CD8-positive, alpha-beta memory T cell (primary cell): ENCODE data around the gene LAMA3. TPM values are rescaled to one million over a fixed set of nuclear protein-coding genes. Genes with fewer than 3 reads are reported as not detected.

ENCODE experiments used
- CTCF ChIA-PET: fragments of 350-600 bp; sonication (Branson Sonifier 250); formaldehyde crosslinking; loops from one replicate; lab custom pipeline; 2021; ENCODE audit warnings: antibody characterized with exemption; lab: Charles Lee
- POLR2A ChIA-PET: fragments of 350-600 bp; sonication (Branson Sonifier 250); formaldehyde crosslinking; loops from one replicate; lab custom pipeline; 2021; ENCODE audit warnings: antibody characterized with exemption; lab: Charles Lee
- DNase-seq, 5 donors: peaks; one replicate each; pipeline versions ENCODE4 v3.0.0 to v3.0.0-alpha.2; 2020 to 2022; ENCODE audit warnings: mixed read lengths in 1 of 5
- H3K27ac ChIP-seq: one replicate; pipeline ENCODE4 v1.7.0; 2013; ENCODE audit warnings: low read depth, mild to moderate bottlenecking, low read length, moderate library complexity
- H3K27me3 ChIP-seq: 2 replicates; pipeline ENCODE4 v1.7.0; 2013; ENCODE audit warnings: low read length, mild to moderate bottlenecking; ENCODE audit not compliant: insufficient read depth, poor library complexity, severe bottlenecking
- H3K36me3 ChIP-seq: 2 replicates; pipeline ENCODE4 v1.7.0; 2013; ENCODE audit warnings: mild to moderate bottlenecking, low read length, moderate library complexity; ENCODE audit not compliant: insufficient read depth
- H3K4me1 ChIP-seq: 2 replicates; pipeline ENCODE4 v1.7.0; 2013; ENCODE audit warnings: mild to moderate bottlenecking, low read length, moderate library complexity; ENCODE audit not compliant: insufficient read depth
- H3K4me3 ChIP-seq: 2 replicates; pipeline ENCODE4 v1.7.0; 2013; ENCODE audit warnings: mild to moderate bottlenecking, low read length
- H3K9me3 ChIP-seq: 2 replicates; pipeline ENCODE4 v1.7.0; 2013; ENCODE audit warnings: mild to moderate bottlenecking, low read length
- H3K27ac Mint-ChIP-seq, 8 donors: one replicate each; pipeline ENCODE4 v1.8.0; 2020 to 2021; ENCODE audit warnings: mixed read lengths in 8 of 8, mild to moderate bottlenecking in 6 of 8, inconsistent platforms in 3 of 8, moderate library complexity in 3 of 8
- H3K27me3 Mint-ChIP-seq, 2 donors: one replicate each; pipeline ENCODE4 v1.8.0; 2020 to 2021; ENCODE audit warnings: mixed read lengths in 2 of 2, mild to moderate bottlenecking in 1 of 2, moderate library complexity in 1 of 2
- H3K36me3 Mint-ChIP-seq, 3 donors: one replicate each; pipeline ENCODE4 v1.8.0; 2020 to 2021; ENCODE audit warnings: mixed read lengths in 3 of 3, inconsistent platforms in 1 of 3, mild to moderate bottlenecking in 1 of 3
- H3K4me1 Mint-ChIP-seq, 3 donors: one replicate each; pipeline ENCODE4 v1.8.0; 2020 to 2021; ENCODE audit warnings: mixed read lengths in 3 of 3, inconsistent platforms in 1 of 3, mild to moderate bottlenecking in 1 of 3
- H3K4me3 Mint-ChIP-seq, 7 donors: one replicate each; pipeline ENCODE4 v1.8.0; 2020 to 2021; ENCODE audit warnings: mixed read lengths in 7 of 7, mild to moderate bottlenecking in 6 of 7, moderate library complexity in 4 of 7, inconsistent platforms in 2 of 7
- H3K9me3 Mint-ChIP-seq, 5 donors: one replicate each; pipeline ENCODE4 v1.8.0; 2020 to 2022; ENCODE audit warnings: mixed read lengths in 5 of 5, mild to moderate bottlenecking in 3 of 5, moderate library complexity in 2 of 5, inconsistent platforms in 1 of 5
- polyA plus RNA-seq: library from polyadenylated mRNA; unstranded; fragments of 300-500 nt; fragmentation: Illumina TruSeq; gene quantifications from one replicate; pipeline ENCODE4 v1.2.3, GENCODE V29; 2021
- total RNA-seq, 2 experiments: library from RNA; stranded (reverse); gene quantifications; one replicate each; pipeline ENCODE4 v1.2.3, GENCODE V29; 2021

LAMA3 gene
- total and polyA plus RNA-seq, 3 experiments from 2014 or later: 0.47 TPM; not detected in 2

DNA sequence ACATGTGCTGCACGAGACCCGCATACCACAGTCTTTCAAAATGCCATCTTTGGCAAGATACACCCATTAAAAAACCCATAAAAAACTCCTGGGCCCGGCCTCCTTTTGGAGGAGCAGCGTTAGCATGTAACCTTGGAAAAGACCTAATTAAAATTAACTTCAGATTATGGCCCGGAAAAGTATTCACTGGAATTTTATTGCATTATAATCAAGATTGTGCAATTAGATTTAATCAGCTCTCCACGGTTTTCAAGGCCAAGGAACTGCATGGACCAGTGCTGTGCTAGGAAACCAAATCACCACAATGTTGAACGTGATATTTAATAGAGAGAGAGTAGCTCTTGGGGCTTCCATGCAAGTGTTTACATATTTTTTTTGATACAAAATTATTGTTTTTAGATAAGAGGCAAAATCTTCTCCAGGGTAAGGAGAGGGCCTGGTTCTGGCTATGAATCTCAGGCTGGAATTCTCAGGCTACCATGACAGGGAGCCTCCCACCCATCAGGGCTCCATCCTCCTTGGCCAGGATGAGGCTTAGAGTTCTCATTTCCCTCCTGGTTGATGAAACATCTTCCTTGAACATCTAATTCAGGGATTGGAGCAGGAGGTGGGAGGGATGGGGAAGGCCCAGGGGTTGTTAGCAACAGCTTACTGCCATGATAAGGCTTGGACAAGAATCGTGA lies 243.3 kb downstream of the LAMA3 start:
- Mint-ChIP-seq H3K36me3 (peaks cover 0 to 2% (median 0%) of the 10 kb centered on the region in 3 donors), H3K4me3 (no peak overlapping the region), H3K27ac (no peak overlapping the region), H3K27me3 (no peaks in the 10 kb centered on the region), H3K4me1 (peaks cover 54 to 76% (median 66%) of the 10 kb centered on the region in 3 donors), H3K9me3 (no peaks in the 10 kb centered on the region)
- no peak for DNase-seq
- CTCF ChIA-PET: interaction anchor here (3.9 kb wide), 1 partner anchor 13 kb away, joined by 21 read pairs; no protein-coding TSS in a partner anchor
- H3K9me3 ChIP-seq: no peaks in the 10 kb centered on the region
- H3K27me3 ChIP-seq: no peaks in the 10 kb centered on the region
- no peak overlapping the region for H3K27ac ChIP-seq
- no peak overlapping the region for H3K4me3 ChIP-seq
- peaks cover 57% of the 10 kb centered on the region for H3K4me1 ChIP-seq
- no peaks in the 10 kb centered on the region for H3K36me3 ChIP-seq
- POLR2A ChIA-PET: no interaction called here

- no peaks in the 10 kb centered on the region for H3K9me3 ChIP-seq
- peaks cover 65% of the 10 kb centered on the region for H3K4me1 ChIP-seq
- H3K9me3 Mint-ChIP-seq: no peaks in the 10 kb centered on the region
- H3K27ac Mint-ChIP-seq: peak overlapping the region in 2 of 8 donors; percentile 44 to 82
- H3K27me3 ChIP-seq: no peaks in the 10 kb centered on the region
- POLR2A ChIA-PET: no interaction called here
- no peaks in the 10 kb centered on the region for H3K36me3 ChIP-seq
- H3K4me3 Mint-ChIP-seq: no peak overlapping the region
- H3K27ac ChIP-seq: no peak overlapping the region
- peaks cover 58 to 78% (median 68%) of the 10 kb centered on the region in 3 donors for H3K4me1 Mint-ChIP-seq
- no peaks in the 10 kb centered on the region for H3K27me3 Mint-ChIP-seq
- no peak overlapping the region for H3K4me3 ChIP-seq
- CTCF ChIA-PET: interaction anchor here (3.9 kb wide), 1 partner anchor 14 kb away, joined by 21 read pairs; no protein-coding TSS in a partner anchor
- peaks cover 0 to 2% (median 0%) of the 10 kb centered on the region in 3 donors for H3K36me3 Mint-ChIP-seq
- DNase-seq: no peak
Observed at GRCh38 chr18:23933407-23933806, 244.2 kb downstream of the LAMA3 start.

DNA sequence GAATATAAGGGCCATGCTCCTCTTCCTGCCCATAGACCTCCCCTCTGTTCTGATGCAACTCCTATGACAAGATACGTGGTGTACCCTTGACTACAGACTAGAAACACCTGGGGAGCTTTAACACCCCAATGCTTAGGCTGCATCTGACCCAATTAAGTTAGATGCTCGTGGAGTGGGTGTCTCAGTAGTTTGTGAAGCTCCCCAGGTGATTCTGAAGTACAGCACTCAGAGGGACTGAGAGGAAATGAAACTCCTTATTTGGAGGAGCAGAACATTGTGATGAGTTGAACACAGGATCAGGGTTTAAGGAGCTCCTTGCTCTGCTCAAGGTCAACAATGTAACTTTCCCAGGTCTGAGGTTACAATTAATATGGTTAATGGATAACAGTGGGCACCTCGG lies 245.0 kb downstream of the LAMA3 start:
- ChIA-PET CTCF (interaction anchor here (3.9 kb wide), 1 partner anchor 15 kb away, joined by 21 read pairs; no protein-coding TSS in a partner anchor), POLR2A (no interaction called here)
- Histone ChIP-seq H3K36me3 (no peaks in the 10 kb centered on the region), H3K9me3 (no peaks in the 10 kb centered on the region), H3K4me3 (no peak overlapping the region), H3K4me1 (peaks cover 64% of the 10 kb centered on the region), H3K27ac (no peak overlapping the region), H3K27me3 (no peaks in the 10 kb centered on the region)
- H3K4me3 Mint-ChIP-seq: no peak overlapping the region
- H3K36me3 Mint-ChIP-seq: peaks cover 0 to 2% (median 0%) of the 10 kb centered on the region in 3 donors
- H3K27ac Mint-ChIP-seq: peak overlapping the region in 6 of 8 donors; percentile 1 to 82 (median 64)
- H3K27me3 Mint-ChIP-seq: no peaks in the 10 kb centered on the region
- no peaks in the 10 kb centered on the region for H3K9me3 Mint-ChIP-seq
- peaks cover 58 to 78% (median 68%) of the 10 kb centered on the region in 3 donors for H3K4me1 Mint-ChIP-seq
- no peak for DNase-seq

GRCh38 chr18:23934863-23935262 lies 245.6 kb downstream of the LAMA3 start:
- Mint-ChIP-seq H3K4me3 (no peak overlapping the region), H3K27me3 (no peaks in the 10 kb centered on the region), H3K36me3 (peaks cover 0 to 2% (median 0%) of the 10 kb centered on the region in 3 donors), H3K4me1 (peaks cover 53 to 75% (median 66%) of the 10 kb centered on the region in 3 donors), H3K9me3 (no peaks in the 10 kb centered on the region), H3K27ac (peak overlapping the region in 3 of 8 donors; percentile 1 to 50 (median 14))
- DNase-seq: no peak
- no peak overlapping the region for H3K27ac ChIP-seq
- no peaks in the 10 kb centered on the region for H3K9me3 ChIP-seq
- H3K4me3 ChIP-seq: no peak overlapping the region
- no peaks in the 10 kb centered on the region for H3K27me3 ChIP-seq
- peaks cover 58% of the 10 kb centered on the region for H3K4me1 ChIP-seq
- ChIA-PET CTCF (interaction anchor here (3.9 kb wide), 1 partner anchor 16 kb away, joined by 21 read pairs; no protein-coding TSS in a partner anchor), POLR2A (interaction anchor here (1.4 kb wide), 1 partner anchor 9 kb away, joined by 5 read pairs; no protein-coding TSS in a partner anchor)
- H3K36me3 ChIP-seq: no peaks in the 10 kb centered on the region

DNA sequence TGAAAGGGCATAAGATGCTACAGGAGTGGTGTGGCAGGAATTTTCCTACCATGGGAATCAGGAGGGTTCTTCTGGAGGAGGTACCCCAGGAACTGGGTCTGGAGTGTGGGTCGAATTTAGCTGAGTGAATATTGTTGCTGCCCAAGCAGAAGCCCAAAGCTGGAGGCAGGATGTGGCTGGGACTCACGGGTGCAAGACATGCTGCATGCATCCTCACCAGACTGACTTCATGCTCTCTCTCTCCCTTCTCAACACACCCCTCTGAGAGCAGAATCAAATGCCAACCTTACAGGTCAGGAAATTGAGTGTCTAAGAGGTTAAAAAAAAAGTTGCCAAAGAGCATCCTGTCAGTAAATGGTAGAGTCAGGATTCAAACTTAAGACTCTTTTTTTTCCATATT lies 246.6 kb downstream of the LAMA3 start:
- CTCF ChIA-PET: no interaction called here
- Histone ChIP-seq H3K9me3 (no peaks in the 10 kb centered on the region), H3K36me3 (no peaks in the 10 kb centered on the region), H3K4me1 (peaks cover 52% of the 10 kb centered on the region), H3K4me3 (no peak overlapping the region), H3K27ac (no peak overlapping the region), H3K27me3 (no peaks in the 10 kb centered on the region)
- H3K36me3 Mint-ChIP-seq: peaks cover 0 to 2% (median 0%) of the 10 kb centered on the region in 3 donors
- H3K9me3 Mint-ChIP-seq: no peaks in the 10 kb centered on the region
- peaks cover 50 to 70% (median 60%) of the 10 kb centered on the region in 3 donors for H3K4me1 Mint-ChIP-seq
- peak overlapping the region in 6 of 7 donors; percentile 2 to 73 (median 48) for H3K4me3 Mint-ChIP-seq
- H3K27ac Mint-ChIP-seq: peak overlapping the region in 6 of 8 donors; percentile 54 to 83 (median 63)
- DNase-seq: peak in 3 of 5 donors; percentile 12 to 57 (median 28)
- POLR2A ChIA-PET: interaction anchor here (1.4 kb wide), 1 partner anchor 10 kb away, joined by 5 read pairs; no protein-coding TSS in a partner anchor
- no peaks in the 10 kb centered on the region for H3K27me3 Mint-ChIP-seq

- DNase-seq: no peak
- CTCF ChIA-PET: no interaction called here
- peak overlapping the region in 6 of 8 donors; percentile 14 to 70 (median 56) for H3K27ac Mint-ChIP-seq
- no peaks in the 10 kb centered on the region for H3K27me3 Mint-ChIP-seq
- H3K9me3 Mint-ChIP-seq: no peaks in the 10 kb centered on the region
- Histone ChIP-seq H3K27ac (no peak overlapping the region), H3K4me1 (peaks cover 52% of the 10 kb centered on the region), H3K4me3 (no peak overlapping the region), H3K27me3 (no peaks in the 10 kb centered on the region), H3K36me3 (no peaks in the 10 kb centered on the region), H3K9me3 (no peaks in the 10 kb centered on the region)
- peaks cover 0 to 2% (median 0%) of the 10 kb centered on the region in 3 donors for H3K36me3 Mint-ChIP-seq
- H3K4me1 Mint-ChIP-seq: peaks cover 50 to 63% (median 60%) of the 10 kb centered on the region in 3 donors
- POLR2A ChIA-PET: interaction anchor here (1.4 kb wide), 1 partner anchor 11 kb away, joined by 5 read pairs; no protein-coding TSS in a partner anchor
- peak overlapping the region in 2 of 7 donors; percentile 5 to 13 for H3K4me3 Mint-ChIP-seq
Observed at GRCh38 chr18:23936381-23936958, 247.2 kb downstream of the LAMA3 start.

- POLR2A ChIA-PET: no interaction called here
Observed at GRCh38 chr18:23938043-23938756, 248.9 kb downstream of the LAMA3 start.

More at GRCh38 chr18:23938043-23938756, 248.9 kb downstream of the LAMA3 start:
- Mint-ChIP-seq H3K27me3 (no peaks in the 10 kb centered on the region), H3K4me3 (peak overlapping the region in 5 of 7 donors; percentile 36 to 76 (median 46)), H3K4me1 (peaks cover 61 to 74% (median 74%) of the 10 kb centered on the region in 3 donors), H3K9me3 (no peaks in the 10 kb centered on the region), H3K36me3 (no peaks in the 10 kb centered on the region), H3K27ac (peak overlapping the region; percentile 49 to 85 (median 64))
- H3K4me1 ChIP-seq: peaks cover 55% of the 10 kb centered on the region
- DNase-seq: peak in 1 of 5 donors; percentile 9
- H3K36me3 ChIP-seq: no peaks in the 10 kb centered on the region
- H3K27ac ChIP-seq: no peak overlapping the region
- CTCF ChIA-PET: interaction anchor here (0.8 kb wide), 1 partner anchor 20 kb away, joined by 3 read pairs; no protein-coding TSS in a partner anchor
- no peaks in the 10 kb centered on the region for H3K27me3 ChIP-seq
- H3K4me3 ChIP-seq: no peak overlapping the region
- no peaks in the 10 kb centered on the region for H3K9me3 ChIP-seq
